HepG2 (cell line): ENCODE data around the gene KCNK10. TPM values are rescaled to one million over a fixed set of nuclear protein-coding genes. Genes with fewer than 3 reads are reported as not detected.

Experiments used
- ATAC-seq: fragments of 200-7000 bp; cut with Tn5 transposase; 3 replicates; pipeline ENCODE4 v1.9.1; 2020; ENCODE audit warnings: mild to moderate bottlenecking, moderate library complexity
- BruUV-seq: library from RNA; stranded (reverse); fragments of 400-500 nt; replicated peaks from 2 replicates; lab custom pipeline; 2021; lab: Mats Ljungman, UMichigan
- CTCF ChIA-PET: fragments of 300-600 bp; formaldehyde crosslinking; extraction: SDS; loops from one replicate; lab custom pipeline; 2021; ENCODE audit warnings: low total read pairs, inconsistent platforms, low intra/inter-chr PET ratio; lab: Yijun Ruan, JAX
- POLR2A ChIA-PET: fragments of 350-600 bp; sonication (Branson Sonifier 250); formaldehyde crosslinking; loops from one replicate; lab custom pipeline; 2020; ENCODE audit warnings: antibody characterized with exemption, inconsistent platforms; lab: Yijun Ruan, JAX
- DNase-seq: peaks from one replicate; pipeline ENCODE4 v3.0.0-alpha.2; 2015; ENCODE audit warnings: low spot score
- FAIRE-seq: peaks from 3 replicates; lab custom pipeline; 2011; peaks lifted over from hg19 to GRCh38; lab: Jason Lieb, UNC
- H2AFZ ChIP-seq: one replicate; pipeline ENCODE4 v1.6.1; 2011; ENCODE audit warnings: low read length, inconsistent platforms
- H3K27ac ChIP-seq: fragments of 300-600 bp; 3 replicates; pipeline ENCODE4 v1.8.0; 2011; ENCODE audit warnings: mixed run types, mild to moderate bottlenecking, mixed read lengths, low read length, inconsistent platforms; ENCODE audit not compliant: insufficient read depth; ENCODE audit errors: extremely low read length
- H3K27me3 ChIP-seq, 2 experiments: fragments of 200-600 bp in 1 of 2; 2 replicates in 1 of 2; 3 replicates in 1 of 2; pipeline versions ENCODE4 v1.6.0 to v1.8.0; 2011; ENCODE audit warnings: low read length in 2 of 2, mild to moderate bottlenecking in 2 of 2, moderate library complexity in 2 of 2, inconsistent platforms in 1 of 2; ENCODE audit not compliant: insufficient read depth in 2 of 2, control insufficient read depth in 1 of 2
- H3K36me3 ChIP-seq, 2 experiments: fragments of 200-600 bp in 1 of 2; replicated peaks in 1 of 2; 2 replicates in 1 of 2; 3 replicates in 1 of 2; pipeline versions ENCODE4 v1.5.1 to v1.8.0; 2011; ENCODE audit warnings: low read length in 2 of 2, inconsistent platforms in 1 of 2; ENCODE audit not compliant: insufficient read depth in 2 of 2, control insufficient read depth in 1 of 2
- H3K4me1 ChIP-seq: 2 replicates; pipeline ENCODE4 v1.5.1; 2012; ENCODE audit warnings: low read length, inconsistent platforms; ENCODE audit not compliant: insufficient read depth
- H3K4me2 ChIP-seq: 2 replicates; pipeline ENCODE4 v1.6.0; 2011; ENCODE audit warnings: low read depth, low read length, inconsistent platforms
- H3K4me3 ChIP-seq, 3 experiments: fragments of 200-600 bp in 1 of 3; sonication (generic), shearing (Covaris generic) in 1 of 3; replicated peaks in 1 of 3; 2 replicates each; pipeline ENCODE4 v1.5.1; 2011 to 2016; ENCODE audit warnings: low read length in 3 of 3, inconsistent platforms in 2 of 3, low read depth in 2 of 3, mild to moderate bottlenecking in 2 of 3, control low read depth in 1 of 3, mixed read lengths in 1 of 3; ENCODE audit not compliant: insufficient read depth in 1 of 3
- H3K79me2 ChIP-seq: one replicate; pipeline ENCODE4 v1.6.1; 2011; ENCODE audit warnings: low read length, inconsistent platforms; ENCODE audit not compliant: insufficient read depth
- H3K9ac ChIP-seq: 2 replicates; pipeline ENCODE4 v1.6.0; 2011; ENCODE audit warnings: mild to moderate bottlenecking, low read depth, low read length, inconsistent platforms; ENCODE audit not compliant: insufficient read depth
- H3K9me3 ChIP-seq: 2 replicates; pipeline ENCODE4 v1.5.1; 2012; ENCODE audit warnings: mild to moderate bottlenecking, low read length
- H4K20me1 ChIP-seq: 2 replicates; pipeline ENCODE4 v1.6.0; 2011; ENCODE audit warnings: inconsistent platforms, mild to moderate bottlenecking, low read length, moderate library complexity; ENCODE audit not compliant: insufficient read depth
- CBFB ChIP-seq: sonication (generic); formaldehyde crosslinking; IDR thresholded peaks from 2 replicates; pipeline ENCODE4 v1.4.0; 2020; ENCODE audit warnings: missing genetic modification reagents
- PPARG ChIP-seq: conservative IDR thresholded peaks from 2 replicates; pipeline ENCODE4 v1.6.1; 2016; ENCODE audit warnings: missing biosample characterization, missing genetic modification reagents
- ZNF235 ChIP-seq: sonication (generic); formaldehyde crosslinking; IDR thresholded peaks from 2 replicates; pipeline ENCODE4 v1.8.1; 2023; ENCODE audit warnings: mild to moderate bottlenecking, missing genetic modification reagents, borderline replicate concordance
- ZNF367 ChIP-seq: sonication (generic); formaldehyde crosslinking; IDR thresholded peaks from 2 replicates; pipeline ENCODE4 v1.4.0; 2020; ENCODE audit warnings: missing genetic modification reagents, borderline replicate concordance
- ZNF652 ChIP-seq: IDR thresholded peaks from 2 replicates; pipeline ENCODE4 v1.6.1; 2016; ENCODE audit warnings: low read depth, borderline replicate concordance
- WGBS: methylation state at CpG from one replicate; pipeline ENCODE4 v1.1.6; 2017; ENCODE audit warnings: low lambda C conversion rate; 5-methylcytosine and 5-hydroxymethylcytosine counted together
- in situ Hi-C: cut with HindIII; loops from 2 replicates; pipeline ENCODE4 v1.10.0; 2017; ENCODE audit warnings: low pct_unique_long_range_greater_than_20kb; ENCODE audit not compliant: extremely low pct_ligation_motif_present
- intact Hi-C: fragments of 100-400 bp; cut with micrococcal nuclease; formaldehyde crosslinking; loops from one replicate; pipeline ENCODE4 v1.10.0; 2022; ENCODE audit not compliant: unreplicated experiment
- polyA plus RNA-seq, 8 experiments: library from polyadenylated mRNA; depleted of rRNA in 3 of 8; stranded (reverse) in 7 of 8; unstranded in 1 of 8; fragments of >200 nt; fragmentation: Illumina TruSeq in 4 of 8; extraction: Trizol in 4 of 8; gene quantifications; 2 replicates each; pipeline versions ENCODE4 v1.2.1 to v1.2.3, GENCODE V29; 2011 to 2016; ENCODE audit warnings: low read depth in 4 of 8, missing spikeins in 1 of 8, mixed read lengths in 1 of 8; ENCODE audit not compliant: insufficient read depth in 1 of 8
- total RNA-seq, 5 experiments: library from RNA; depleted of rRNA; stranded (reverse); fragments of >200 nt; fragmentation: Illumina TruSeq; extraction: Trizol; gene quantifications; 2 replicates each; pipeline ENCODE4 v1.2.3, GENCODE V29; 2016; ENCODE audit warnings: low read depth in 1 of 5
- TF ChIP-seq, protein P1 (sequence below): sonication (generic); formaldehyde crosslinking; IDR thresholded peaks from 2 replicates; pipeline ENCODE4 v1.4.0; 2020; ENCODE audit warnings: mild to moderate bottlenecking, missing genetic modification reagents

KCNK10 gene
- total and polyA plus RNA-seq, 2 of the 13 experiments (the other 11 are each of a cell fraction or from before 2014, with no cell fraction given) = not detected

DNA sequence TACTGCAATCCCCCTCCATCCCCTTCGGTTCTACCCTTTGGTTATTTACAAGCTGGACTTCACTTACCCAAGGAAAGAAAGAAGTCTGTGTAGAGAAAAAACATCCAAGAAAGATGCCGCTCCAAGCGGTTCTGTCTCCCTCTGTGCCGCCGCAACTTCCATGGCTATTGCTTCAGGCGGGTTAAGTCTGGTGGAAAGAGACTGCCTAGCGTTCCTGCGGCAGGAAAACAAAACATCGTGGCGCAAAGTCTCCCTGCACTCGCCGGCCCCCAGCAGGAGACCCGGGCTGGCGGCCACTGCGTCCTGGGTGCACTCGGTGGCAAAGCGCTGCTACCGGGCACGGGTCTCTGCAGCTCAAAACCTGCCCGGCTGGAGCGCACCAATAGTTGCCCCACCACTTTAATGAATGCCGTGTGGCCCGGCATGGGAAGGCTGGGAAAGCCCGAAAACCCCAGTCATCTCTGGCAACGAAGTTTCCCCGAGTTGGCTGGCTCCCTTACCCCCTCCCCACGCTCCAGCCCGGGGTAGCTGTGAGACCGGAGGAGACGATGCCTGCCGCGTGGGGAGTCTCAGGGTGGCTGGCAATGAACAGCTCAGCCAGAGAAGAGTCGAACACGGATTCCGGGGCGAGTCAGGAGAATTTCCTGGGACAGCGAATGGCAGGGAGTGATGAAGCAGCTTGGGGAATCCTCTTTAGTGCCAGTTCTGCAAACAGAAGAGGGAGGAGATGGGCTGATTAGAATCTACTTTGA, 3.5 kb upstream of the KCNK10 start (continued):
- TF ChIP-seq, protein P1, sequence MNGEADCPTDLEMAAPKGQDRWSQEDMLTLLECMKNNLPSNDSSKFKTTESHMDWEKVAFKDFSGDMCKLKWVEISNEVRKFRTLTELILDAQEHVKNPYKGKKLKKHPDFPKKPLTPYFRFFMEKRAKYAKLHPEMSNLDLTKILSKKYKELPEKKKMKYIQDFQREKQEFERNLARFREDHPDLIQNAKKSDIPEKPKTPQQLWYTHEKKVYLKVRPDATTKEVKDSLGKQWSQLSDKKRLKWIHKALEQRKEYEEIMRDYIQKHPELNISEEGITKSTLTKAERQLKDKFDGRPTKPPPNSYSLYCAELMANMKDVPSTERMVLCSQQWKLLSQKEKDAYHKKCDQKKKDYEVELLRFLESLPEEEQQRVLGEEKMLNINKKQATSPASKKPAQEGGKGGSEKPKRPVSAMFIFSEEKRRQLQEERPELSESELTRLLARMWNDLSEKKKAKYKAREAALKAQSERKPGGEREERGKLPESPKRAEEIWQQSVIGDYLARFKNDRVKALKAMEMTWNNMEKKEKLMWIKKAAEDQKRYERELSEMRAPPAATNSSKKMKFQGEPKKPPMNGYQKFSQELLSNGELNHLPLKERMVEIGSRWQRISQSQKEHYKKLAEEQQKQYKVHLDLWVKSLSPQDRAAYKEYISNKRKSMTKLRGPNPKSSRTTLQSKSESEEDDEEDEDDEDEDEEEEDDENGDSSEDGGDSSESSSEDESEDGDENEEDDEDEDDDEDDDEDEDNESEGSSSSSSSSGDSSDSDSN (CRISPR knock-in tag) = peak; percentile 18; the same call in 1 of the 2 replicates
- TF ChIP-seq CBFB (CRISPR knock-in tag) = no peak

DNA sequence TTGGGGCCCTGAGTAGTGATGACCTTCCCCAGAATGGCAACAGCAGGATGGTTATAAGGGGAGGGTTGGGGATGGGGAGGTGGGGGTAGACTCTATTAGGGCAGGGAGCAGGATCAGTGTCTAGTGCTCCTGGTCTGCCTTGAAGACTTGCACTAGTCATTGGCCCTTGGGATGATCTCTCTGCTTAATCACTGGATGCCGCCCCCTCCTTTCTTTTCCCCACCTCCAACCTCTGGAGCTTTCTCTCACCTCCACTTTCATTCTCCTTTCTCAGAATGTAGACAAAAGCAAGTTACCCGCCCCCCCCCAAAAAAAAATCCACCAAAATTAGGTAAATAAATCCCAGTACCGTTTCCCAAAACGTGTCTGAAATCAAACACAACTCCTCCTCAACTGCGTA, 2.8 kb upstream of the KCNK10 start:
- DNase-seq = no peak
- in situ Hi-C loops = no loop called here
- Histone ChIP-seq H3K4me3 (no peak overlapping the region), H3K9ac (no peak overlapping the region), H3K79me2 (no peaks in the 10 kb centered on the region), H3K27ac (no peak overlapping the region), H3K4me2 (no peak overlapping the region), H3K4me1 (0 out of 2 replicates have a peak, but pooled peaks cover 8% of the 10 kb centered on the region), H4K20me1 (no peaks in the 10 kb centered on the region), H2AFZ (no peak overlapping the region), H3K9me3 (no peaks in the 10 kb centered on the region), H3K27me3 (peaks cover 5 to 64% of the 10 kb centered on the region in 2 experiments; a peak in 4 of 5 replicates), H3K36me3 (no peaks in the 10 kb centered on the region)
- ATAC-seq = no peak
- POLR2A ChIA-PET = no interaction called here
- 37% methylated on average over 5 of the region's 5 CpGs for WGBS
- no TSS peak for BruUV-seq
- CTCF ChIA-PET = no interaction called here
- intact Hi-C loops = no loop called here
- no peak for TF ChIP-seq PPARG
- TF ChIP-seq ZNF652 (CRISPR knock-in tag) = no peak
- TF ChIP-seq ZNF235 (CRISPR knock-in tag) = no peak
- TF ChIP-seq ZNF367 (CRISPR knock-in tag) = no peak
- no peak for FAIRE-seq
